PC-3 (cell line): ENCODE data around the gene DMD.

Source experiments
- CTCF ChIP-seq: fragments of 300-600 bp; sonication (generic); conservative IDR thresholded peaks from 2 replicates; pipeline ENCODE4 v1.5.1; 2017; ENCODE audit warnings: antibody characterized with exemption, low read depth, mild to moderate bottlenecking, low read length
- EZH2 ChIP-seq: fragments of 300-600 bp; sonication (generic); IDR thresholded peaks from one replicate; pipeline ENCODE4 v1.6.1; 2017; ENCODE audit warnings: antibody characterized with exemption, mild to moderate bottlenecking, low read length; ENCODE audit not compliant: unreplicated experiment
- EZH2phosphoT487 ChIP-seq: fragments of 300-600 bp; sonication (generic); IDR thresholded peaks from 2 replicates; pipeline ENCODE4 v1.6.1; 2018; ENCODE audit warnings: mild to moderate bottlenecking, antibody characterized with exemption, low read length, borderline replicate concordance

- TF ChIP-seq CTCF (no peak), EZH2phosphoT487 (no peak), EZH2 (no peak)
Measured at GRCh38 chrX:33129607-33130006, 81.7 kb downstream of the DMD start.
